Activated T-helper 2 cell treated with anti-CD3 and anti-CD28 coated beads, Interferon-gamma antibody, Interleukin-2, Interleukin-4, amounts not matched to agents 10 μg/mL and 5 μg/mL and 100 μg/mL, durations not matched to agents 14 hours and 24 hours and 36 hours (primary cell): ENCODE results near the gene HOXD10. TPM values are rescaled to one million over a fixed set of nuclear protein-coding genes. Genes with fewer than 3 reads are reported as not detected.

ENCODE experiments used
- DNase-seq: peaks from one replicate; pipeline ENCODE4 v3.0.0; 2021; ENCODE audit warnings: low spot score
- H3K27ac Mint-ChIP-seq: one replicate; pipeline ENCODE4 v1.8.0; 2021; ENCODE audit warnings: mixed read lengths
- H3K27me3 Mint-ChIP-seq: one replicate; pipeline ENCODE4 v1.8.0; 2021; ENCODE audit warnings: low read depth, mixed read lengths
- H3K36me3 Mint-ChIP-seq: one replicate; pipeline ENCODE4 v1.8.0; 2021; ENCODE audit warnings: low read depth, mixed read lengths
- H3K4me1 Mint-ChIP-seq: one replicate; pipeline ENCODE4 v1.8.0; 2021; ENCODE audit warnings: low read depth, mixed read lengths
- H3K4me3 Mint-ChIP-seq: one replicate; pipeline ENCODE4 v1.8.0; 2021; ENCODE audit warnings: low read depth, mild to moderate bottlenecking, moderate library complexity, mixed read lengths
- H3K9me3 Mint-ChIP-seq: one replicate; pipeline ENCODE4 v1.8.0; 2021; ENCODE audit warnings: mixed read lengths
- intact Hi-C: fragments of 100-400 bp; cut with micrococcal nuclease; formaldehyde crosslinking; loops from one replicate; pipeline ENCODE4 v1.15.1; 2023
- total RNA-seq: library from RNA; stranded (reverse); gene quantifications from 2 replicates; pipeline ENCODE4 v1.2.3, GENCODE V29; 2022

Gene HOXD10
- total RNA-seq, 1 donor from 2014 or later, result not detected

GRCh38 chr2:176154576-176155252, 38.1 kb downstream of the HOXD10 start:
- Mint-ChIP-seq H3K9me3 (no peaks in the 10 kb centered on the region), H3K27me3 (peaks cover 84% of the 10 kb centered on the region), H3K27ac (no peak overlapping the region), H3K4me3 (no peak overlapping the region), H3K4me1 (no peaks in the 10 kb centered on the region), H3K36me3 (peaks cover 3% of the 10 kb centered on the region)
- DNase-seq, result no peak
- intact Hi-C loops, result no loop called here

DNA sequence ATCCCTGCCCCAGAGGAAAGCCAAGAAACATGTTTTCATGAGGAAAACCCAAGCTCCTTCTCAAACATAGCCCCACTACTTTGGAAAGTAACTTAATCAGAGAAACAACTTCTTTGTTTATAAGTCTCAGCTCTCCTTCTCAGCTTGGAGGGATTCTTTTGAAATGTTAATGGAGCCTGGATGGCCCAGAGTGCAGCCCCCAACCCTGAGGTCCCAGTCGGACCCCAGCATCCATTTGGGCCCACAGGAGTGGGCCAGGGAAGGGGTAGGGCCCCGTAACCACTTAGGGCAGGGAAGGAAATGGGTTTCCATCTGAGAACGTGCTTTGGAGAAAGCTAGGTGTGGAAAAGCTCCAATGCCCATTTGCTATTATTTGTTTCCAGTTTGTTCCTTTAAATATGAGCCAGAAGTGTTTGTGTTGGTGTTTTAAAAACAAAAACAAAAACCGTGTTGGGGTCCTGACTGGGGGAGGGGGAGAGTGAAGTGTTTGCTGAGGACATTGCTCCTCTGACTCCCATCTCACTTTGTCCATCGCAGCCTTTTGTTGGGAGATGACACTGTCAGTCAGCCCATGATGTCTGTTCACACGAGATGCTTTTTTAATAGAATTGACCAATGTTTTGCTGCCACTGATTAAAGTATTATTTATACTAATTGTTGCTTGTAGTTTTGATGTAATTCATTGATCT, 38.9 kb downstream of the HOXD10 start:
- intact Hi-C loops, result no loop called here
- Mint-ChIP-seq H3K36me3 (peaks cover under 1% of the 10 kb centered on the region), H3K9me3 (no peaks in the 10 kb centered on the region), H3K27ac (no peak overlapping the region), H3K4me1 (no peaks in the 10 kb centered on the region), H3K4me3 (no peak overlapping the region), H3K27me3 (peaks cover 83% of the 10 kb centered on the region)
- DNase-seq, result no peak

- H3K27ac Mint-ChIP-seq, result no peak overlapping the region
- no peaks in the 10 kb centered on the region for H3K4me1 Mint-ChIP-seq
- peaks cover 3% of the 10 kb centered on the region for H3K9me3 Mint-ChIP-seq
- DNase-seq, result no peak
- H3K36me3 Mint-ChIP-seq, result no peaks in the 10 kb centered on the region
- intact Hi-C loops, result no loop called here
- H3K27me3 Mint-ChIP-seq, result peaks cover 82% of the 10 kb centered on the region
- no peak overlapping the region for H3K4me3 Mint-ChIP-seq
Observed at GRCh38 chr2:176156301-176156806, 39.8 kb downstream of the HOXD10 start.

- Mint-ChIP-seq H3K27ac (no peak within 1 kb of the TSS), H3K27me3 (peaks cover 82% of the 10 kb centered on the region), H3K9me3 (peaks cover 3% of the 10 kb centered on the region), H3K36me3 (no peaks in the 10 kb centered on the region), H3K4me1 (no peaks in the 10 kb centered on the region), H3K4me3 (no peak within 1 kb of the TSS)
- no peak for DNase-seq
- intact Hi-C loops, result no loop called here
Observed at GRCh38 chr2:176156807-176157498, 40.4 kb downstream of the HOXD10 start, which contains the start of gene HOXD3. Gene HOXD3 (plus strand): TSS chr2:176157307. CDS start chr2:176169115, 11,808 bp downstream.

- no peak overlapping the region for H3K27ac Mint-ChIP-seq
- H3K4me3 Mint-ChIP-seq, result no peak overlapping the region
Observed at GRCh38 chr2:176157499-176158185, 41.1 kb downstream of the HOXD10 start.

GRCh38 chr2:176158186-176158591, 41.6 kb downstream of the HOXD10 start:
- intact Hi-C loops, result no loop called here
- H3K9me3 Mint-ChIP-seq, result peaks cover 3% of the 10 kb centered on the region
- H3K4me1 Mint-ChIP-seq, result no peaks in the 10 kb centered on the region
- no peak overlapping the region for H3K27ac Mint-ChIP-seq
- H3K36me3 Mint-ChIP-seq, result no peaks in the 10 kb centered on the region
- H3K4me3 Mint-ChIP-seq, result no peak overlapping the region
- DNase-seq, result no peak
- H3K27me3 Mint-ChIP-seq, result peaks cover 85% of the 10 kb centered on the region

More at GRCh38 chr2:176157499-176158185, 41.1 kb downstream of the HOXD10 start:
- Mint-ChIP-seq H3K36me3 (no peaks in the 10 kb centered on the region), H3K9me3 (peaks cover 3% of the 10 kb centered on the region), H3K4me1 (no peaks in the 10 kb centered on the region), H3K27me3 (peaks cover 86% of the 10 kb centered on the region)
- no peak for DNase-seq
- intact Hi-C loops, result no loop called here

DNA sequence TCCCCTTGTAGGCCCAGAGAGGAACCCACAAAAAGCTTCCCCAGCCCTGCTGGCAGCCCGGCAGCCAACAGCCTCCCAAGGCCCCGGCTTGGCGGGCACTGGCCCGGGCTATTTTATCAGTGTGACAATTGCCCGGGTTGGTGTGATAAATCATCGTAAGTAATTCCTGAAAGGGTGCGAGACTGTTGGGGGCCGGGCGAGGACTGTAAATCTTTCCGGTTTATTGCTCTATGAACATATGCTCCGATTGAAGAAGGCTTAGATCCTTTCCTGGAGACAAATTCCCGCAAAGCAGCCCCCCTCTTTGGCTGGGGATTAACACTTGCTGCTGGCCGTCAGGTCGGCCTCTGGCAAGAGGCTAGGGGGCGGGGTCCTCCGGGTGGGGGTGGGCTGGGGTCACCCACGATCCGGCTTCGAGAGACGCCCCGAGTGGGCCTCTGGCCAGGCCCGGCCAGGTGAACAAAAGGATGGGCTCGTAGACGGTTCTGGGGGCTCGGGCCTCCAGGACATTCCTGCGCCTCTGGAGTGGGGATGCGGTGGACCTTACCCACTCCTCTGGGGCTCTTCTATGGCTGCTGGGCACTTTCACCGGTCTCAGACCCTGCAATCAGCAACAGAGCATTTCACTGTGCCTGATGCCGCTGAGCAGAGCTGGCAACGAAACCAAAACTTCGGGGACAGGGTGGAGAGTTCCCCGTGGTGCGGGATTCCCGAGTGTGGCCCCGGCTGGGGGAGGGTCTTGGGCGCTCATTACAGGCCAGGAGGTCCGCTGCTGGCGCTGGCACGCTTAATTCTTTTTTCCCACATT, 42.5 kb downstream of the HOXD10 start:
- intact Hi-C loops, result no loop called here
- Mint-ChIP-seq H3K27ac (no peak overlapping the region), H3K36me3 (no peaks in the 10 kb centered on the region), H3K9me3 (peaks cover 3% of the 10 kb centered on the region), H3K4me3 (no peak overlapping the region), H3K27me3 (peaks cover 86% of the 10 kb centered on the region), H3K4me1 (no peaks in the 10 kb centered on the region)
- no peak for DNase-seq

GRCh38 chr2:176159663-176160250, 43.2 kb downstream of the HOXD10 start:
- H3K9me3 Mint-ChIP-seq, result peaks cover 3% of the 10 kb centered on the region
- no peaks in the 10 kb centered on the region for H3K4me1 Mint-ChIP-seq
- H3K36me3 Mint-ChIP-seq, result no peaks in the 10 kb centered on the region
- H3K27me3 Mint-ChIP-seq, result peaks cover 86% of the 10 kb centered on the region
- intact Hi-C loops, result loop anchor here (5.0 kb wide), 2 partner anchors 37 to 1822 kb away; partner anchors contain the start of gene HOXD9
- H3K27ac Mint-ChIP-seq, result no peak overlapping the region
- DNase-seq, result no peak
- no peak overlapping the region for H3K4me3 Mint-ChIP-seq

GRCh38 chr2:176160251-176160985, 43.8 kb downstream of the HOXD10 start:
- Mint-ChIP-seq H3K36me3 (no peaks in the 10 kb centered on the region), H3K4me3 (no peak overlapping the region), H3K27me3 (peaks cover 86% of the 10 kb centered on the region), H3K9me3 (peaks cover 3% of the 10 kb centered on the region), H3K27ac (no peak overlapping the region), H3K4me1 (no peaks in the 10 kb centered on the region)
- no peak for DNase-seq
- intact Hi-C loops, result loop anchor here (5.0 kb wide), 2 partner anchors 38 to 1823 kb away; partner anchors contain the start of gene HOXD9

GRCh38 chr2:176160986-176161824, 44.6 kb downstream of the HOXD10 start:
- intact Hi-C loops, result loop anchor here (5.0 kb wide), 2 partner anchors 39 to 1824 kb away; partner anchors contain the start of gene HOXD9
- Mint-ChIP-seq H3K27ac (no peak overlapping the region), H3K27me3 (peaks cover 86% of the 10 kb centered on the region), H3K4me1 (no peaks in the 10 kb centered on the region), H3K9me3 (peaks cover 3% of the 10 kb centered on the region), H3K4me3 (no peak overlapping the region), H3K36me3 (no peaks in the 10 kb centered on the region)
- no peak for DNase-seq
